ENCODE data around the gene FAM184A.

GRCh38 chr6:119066517-119066916, 11.9 kb downstream of the FAM184A start:
- TF ChIP-seq POLR2A (IDR thresholded peaks at IDR 0.05; ENCODE audit: low read depth, low read length) = no peak
- TF ChIP-seq TAF1 (IDR thresholded peaks at IDR 0.05; ENCODE audit: borderline replicate concordance, low read depth, low read length) = no peak
- TF ChIP-seq POLR2AphosphoS5 (IDR thresholded peaks at IDR 0.05; ENCODE audit: low read depth, low read length) = no peak

All from GM12892 (cell line).